ENCODE measurements around the gene ONECUT1.

DNA sequence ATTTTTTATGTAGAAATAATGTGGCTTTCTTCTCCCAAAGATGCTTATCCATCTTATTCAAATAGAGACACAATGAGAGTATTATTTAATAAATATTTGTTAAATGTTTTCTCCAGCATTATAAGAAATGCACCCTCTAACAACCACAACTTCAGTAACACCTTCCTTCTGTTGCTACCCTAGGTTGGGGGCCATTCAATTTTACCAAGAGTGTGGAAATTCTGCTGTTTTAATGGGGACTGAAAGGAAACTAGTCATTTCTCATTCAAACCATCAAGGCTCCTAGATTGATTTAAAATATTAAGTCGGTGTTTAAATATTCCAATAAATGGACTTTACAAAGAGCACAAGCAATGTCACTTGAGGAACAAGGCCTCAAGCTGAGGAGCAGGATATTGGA, 7.6 kb downstream of the ONECUT1 start:
- TF ChIP-seq POLR2A (IDR thresholded peaks at IDR 0.05): no peak
- TF ChIP-seq, protein P1, sequence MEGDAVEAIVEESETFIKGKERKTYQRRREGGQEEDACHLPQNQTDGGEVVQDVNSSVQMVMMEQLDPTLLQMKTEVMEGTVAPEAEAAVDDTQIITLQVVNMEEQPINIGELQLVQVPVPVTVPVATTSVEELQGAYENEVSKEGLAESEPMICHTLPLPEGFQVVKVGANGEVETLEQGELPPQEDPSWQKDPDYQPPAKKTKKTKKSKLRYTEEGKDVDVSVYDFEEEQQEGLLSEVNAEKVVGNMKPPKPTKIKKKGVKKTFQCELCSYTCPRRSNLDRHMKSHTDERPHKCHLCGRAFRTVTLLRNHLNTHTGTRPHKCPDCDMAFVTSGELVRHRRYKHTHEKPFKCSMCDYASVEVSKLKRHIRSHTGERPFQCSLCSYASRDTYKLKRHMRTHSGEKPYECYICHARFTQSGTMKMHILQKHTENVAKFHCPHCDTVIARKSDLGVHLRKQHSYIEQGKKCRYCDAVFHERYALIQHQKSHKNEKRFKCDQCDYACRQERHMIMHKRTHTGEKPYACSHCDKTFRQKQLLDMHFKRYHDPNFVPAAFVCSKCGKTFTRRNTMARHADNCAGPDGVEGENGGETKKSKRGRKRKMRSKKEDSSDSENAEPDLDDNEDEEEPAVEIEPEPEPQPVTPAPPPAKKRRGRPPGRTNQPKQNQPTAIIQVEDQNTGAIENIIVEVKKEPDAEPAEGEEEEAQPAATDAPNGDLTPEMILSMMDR (IDR thresholded peaks at IDR 0.05): no peak

Data from thyroid gland (tissue), 4 donors.